ENCODE measurements around the gene SPTLC2. TPM values are rescaled to one million over a fixed set of nuclear protein-coding genes. Genes with fewer than 3 reads are reported as not detected.
A peak's percentile ranks its signal among the peaks of the same experiment; 100 is the strongest.

The SPTLC2 gene
- total RNA-seq, 2 donors from 2014 or later, result 20.0 to 24.5 TPM

DNA sequence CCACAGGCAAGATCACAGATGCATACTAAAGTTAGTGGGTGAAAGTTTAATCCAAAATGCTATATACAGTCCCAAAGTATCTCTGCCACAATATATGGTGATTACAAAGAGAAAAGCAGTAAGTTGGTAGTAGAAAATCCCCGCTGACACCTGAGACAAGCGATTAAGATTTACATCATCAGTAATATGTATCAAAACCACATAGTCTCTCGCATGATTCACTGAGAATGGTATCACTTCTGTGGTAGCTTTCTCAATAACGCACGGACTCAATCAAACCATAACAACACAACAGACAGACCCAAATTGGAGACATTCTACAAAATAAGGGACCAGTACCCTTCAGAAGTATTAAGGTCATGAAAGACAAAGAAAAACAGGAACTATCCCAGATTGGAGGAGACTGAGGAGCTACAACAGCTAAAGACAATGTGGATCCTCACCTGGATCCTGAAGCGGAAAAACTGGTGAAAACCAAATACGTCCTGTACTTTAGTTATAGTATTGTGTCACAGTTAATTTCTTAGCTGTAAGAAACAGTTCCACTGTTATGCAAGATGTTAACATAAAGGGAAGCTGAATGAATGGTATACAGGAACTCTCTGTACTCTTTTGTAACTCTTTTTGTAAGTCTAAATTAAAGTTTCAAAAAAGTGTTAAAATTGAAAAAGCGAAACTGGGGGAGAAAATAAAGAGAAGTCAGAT, 51.0 kb downstream of the SPTLC2 start:
- DNase-seq (ENCODE audit: low spot score), result no peak
- Histone ChIP-seq H3K4me1 (replicated peaks) (no peaks in the 10 kb centered on the region), H3K9me3 (no peaks in the 10 kb centered on the region), H3K27me3 (replicated peaks; ENCODE audit: insufficient read depth) (no peaks in the 10 kb centered on the region), H3K36me3 (no peaks in the 10 kb centered on the region), H3K4me3 (no peak overlapping the region), H3K27ac (no peak overlapping the region)
- intact Hi-C loops (cut with DNase I), result no loop called here
- 76% methylated on average over 8 of the region's 8 CpGs for WGBS
- no peak for TF ChIP-seq POLR2A (IDR thresholded peaks at IDR 0.05)
- TF ChIP-seq POLR2AphosphoS5 (IDR thresholded peaks at IDR 0.05), result no peak
- TF ChIP-seq, protein P1, sequence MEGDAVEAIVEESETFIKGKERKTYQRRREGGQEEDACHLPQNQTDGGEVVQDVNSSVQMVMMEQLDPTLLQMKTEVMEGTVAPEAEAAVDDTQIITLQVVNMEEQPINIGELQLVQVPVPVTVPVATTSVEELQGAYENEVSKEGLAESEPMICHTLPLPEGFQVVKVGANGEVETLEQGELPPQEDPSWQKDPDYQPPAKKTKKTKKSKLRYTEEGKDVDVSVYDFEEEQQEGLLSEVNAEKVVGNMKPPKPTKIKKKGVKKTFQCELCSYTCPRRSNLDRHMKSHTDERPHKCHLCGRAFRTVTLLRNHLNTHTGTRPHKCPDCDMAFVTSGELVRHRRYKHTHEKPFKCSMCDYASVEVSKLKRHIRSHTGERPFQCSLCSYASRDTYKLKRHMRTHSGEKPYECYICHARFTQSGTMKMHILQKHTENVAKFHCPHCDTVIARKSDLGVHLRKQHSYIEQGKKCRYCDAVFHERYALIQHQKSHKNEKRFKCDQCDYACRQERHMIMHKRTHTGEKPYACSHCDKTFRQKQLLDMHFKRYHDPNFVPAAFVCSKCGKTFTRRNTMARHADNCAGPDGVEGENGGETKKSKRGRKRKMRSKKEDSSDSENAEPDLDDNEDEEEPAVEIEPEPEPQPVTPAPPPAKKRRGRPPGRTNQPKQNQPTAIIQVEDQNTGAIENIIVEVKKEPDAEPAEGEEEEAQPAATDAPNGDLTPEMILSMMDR (IDR thresholded peaks at IDR 0.05), result no peak

GRCh38 chr14:77562681-77563080, 53.8 kb downstream of the SPTLC2 start:
- WGBS, result 77% methylated on average over 4 of the region's 4 CpGs
- H3K4me1 ChIP-seq (replicated peaks), result no peaks in the 10 kb centered on the region
- no peak overlapping the region for H3K4me3 ChIP-seq
- intact Hi-C loops (cut with DNase I), result no loop called here
- no peaks in the 10 kb centered on the region for H3K9me3 ChIP-seq
- H3K27me3 ChIP-seq (replicated peaks; ENCODE audit: insufficient read depth), result no peaks in the 10 kb centered on the region
- H3K36me3 ChIP-seq, result no peaks in the 10 kb centered on the region
- H3K27ac ChIP-seq, result no peak overlapping the region
- TF ChIP-seq, protein P1 (IDR thresholded peaks at IDR 0.05), result no peak
- TF ChIP-seq POLR2AphosphoS5 (IDR thresholded peaks at IDR 0.05) (no peak), POLR2A (IDR thresholded peaks at IDR 0.05) (no peak)
- no peak for DNase-seq (ENCODE audit: low spot score)

DNA sequence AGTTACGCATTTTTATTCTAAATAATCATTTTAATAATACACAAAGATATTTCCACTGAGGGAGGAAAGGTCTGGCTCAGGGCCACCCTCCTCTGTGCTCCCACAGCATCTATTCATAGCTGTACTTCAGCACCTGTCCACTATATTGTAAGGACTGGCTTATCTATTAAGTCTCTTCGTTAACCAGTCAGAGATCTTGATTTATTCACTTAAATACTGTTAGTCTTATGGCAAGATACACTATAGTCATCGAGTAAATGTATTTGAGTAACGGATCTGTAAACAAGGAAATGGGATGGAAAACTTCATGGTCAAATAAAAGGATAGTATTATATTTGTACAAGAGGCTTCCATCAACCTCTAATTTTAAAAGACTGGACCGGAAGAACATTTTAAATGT, 54.6 kb downstream of the SPTLC2 start:
- H3K4me1 ChIP-seq (replicated peaks), result no peaks in the 10 kb centered on the region
- peak; percentile 25 for TF ChIP-seq POLR2AphosphoS5 (IDR thresholded peaks at IDR 0.05)
- TF ChIP-seq POLR2A (IDR thresholded peaks at IDR 0.05), result no peak
- TF ChIP-seq, protein P1 (IDR thresholded peaks at IDR 0.05), result no peak
- no peaks in the 10 kb centered on the region for H3K27me3 ChIP-seq (replicated peaks; ENCODE audit: insufficient read depth)
- no peak overlapping the region for H3K4me3 ChIP-seq
- WGBS, result 46% methylated on average over 5 of the region's 5 CpGs
- no peaks in the 10 kb centered on the region for H3K36me3 ChIP-seq
- DNase-seq (ENCODE audit: low spot score), result no peak
- H3K27ac ChIP-seq, result no peak overlapping the region
- no peaks in the 10 kb centered on the region for H3K9me3 ChIP-seq
- intact Hi-C loops (cut with DNase I), result no loop called here

DNA sequence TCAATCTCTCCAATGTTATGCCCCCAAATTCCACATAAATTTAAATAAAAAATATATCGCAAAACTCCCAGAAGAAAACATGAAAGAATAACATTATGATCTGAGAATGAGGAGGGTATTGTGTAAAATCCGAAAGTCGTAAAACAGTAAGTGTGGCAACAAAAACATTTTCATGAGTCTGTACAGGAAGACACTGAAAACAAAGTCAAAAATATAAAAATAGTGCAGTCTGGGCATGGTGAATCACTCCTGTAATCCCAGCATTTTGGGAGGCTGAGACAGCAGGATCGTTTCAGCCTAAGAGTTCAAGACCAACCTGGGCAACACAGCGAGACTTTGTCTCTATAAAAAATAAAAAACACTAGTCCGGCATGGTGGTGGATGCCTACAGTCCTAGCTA, 57.1 kb downstream of the SPTLC2 start:
- Histone ChIP-seq H3K27ac (no peak overlapping the region), H3K4me3 (no peak overlapping the region), H3K4me1 (replicated peaks) (no peaks in the 10 kb centered on the region), H3K36me3 (no peaks in the 10 kb centered on the region), H3K9me3 (no peaks in the 10 kb centered on the region), H3K27me3 (replicated peaks; ENCODE audit: insufficient read depth) (no peaks in the 10 kb centered on the region)
- intact Hi-C loops (cut with DNase I), result no loop called here
- TF ChIP-seq POLR2A (IDR thresholded peaks at IDR 0.05) (no peak), POLR2AphosphoS5 (IDR thresholded peaks at IDR 0.05) (no peak)
- TF ChIP-seq, protein P1 (IDR thresholded peaks at IDR 0.05), result no peak
- 90% methylated on average over 6 of the region's 6 CpGs for WGBS
- no peak for DNase-seq (ENCODE audit: low spot score)

DNA sequence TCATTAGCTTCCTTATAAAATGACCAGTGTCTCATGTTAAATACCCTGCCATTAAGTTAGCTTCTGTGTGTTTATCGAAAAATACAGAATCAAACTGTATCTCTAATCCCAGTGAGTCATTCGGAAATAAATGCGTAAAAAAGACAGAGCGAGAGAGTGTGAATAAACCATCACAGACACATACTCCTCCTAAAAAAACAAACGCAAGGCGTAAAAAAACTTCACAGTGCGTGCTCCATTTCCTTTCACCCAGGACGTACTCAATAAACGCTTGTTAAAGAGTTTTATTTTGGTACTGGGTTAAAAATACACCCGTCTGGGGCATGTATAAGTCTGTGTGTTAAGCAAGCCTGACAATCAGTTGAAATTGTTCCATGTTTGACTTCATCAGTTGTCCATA, 59.0 kb downstream of the SPTLC2 start:
- 89% methylated on average over 10 of the region's 10 CpGs for WGBS
- intact Hi-C loops (cut with DNase I), result no loop called here
- TF ChIP-seq POLR2A (IDR thresholded peaks at IDR 0.05), result no peak
- TF ChIP-seq, protein P1 (IDR thresholded peaks at IDR 0.05), result no peak
- TF ChIP-seq POLR2AphosphoS5 (IDR thresholded peaks at IDR 0.05), result no peak
- no peaks in the 10 kb centered on the region for H3K9me3 ChIP-seq
- H3K27ac ChIP-seq, result no peak overlapping the region
- DNase-seq (ENCODE audit: low spot score), result no peak
- no peak overlapping the region for H3K4me3 ChIP-seq
- H3K27me3 ChIP-seq (replicated peaks; ENCODE audit: insufficient read depth), result no peaks in the 10 kb centered on the region
- no peaks in the 10 kb centered on the region for H3K36me3 ChIP-seq
- no peaks in the 10 kb centered on the region for H3K4me1 ChIP-seq (replicated peaks)

Data from prostate gland (tissue), 2 donors.